ENCODE results near the gene SMAD2. TPM values are rescaled to one million over a fixed set of nuclear protein-coding genes. Genes with fewer than 3 reads are reported as not detected.

The SMAD2 gene
- 87.1 and 90.7 TPM in 2 replicates for total RNA-seq (2014; rRNA removed; shearing (Covaris generic))
- 28.2 and 30.9 TPM in 2 replicates for polyA plus RNA-seq (2016; fragmentation: Nextera tagmentation; extraction: Ambion mirVana)
- long read RNA-seq, full-length matches to known transcripts: 10 of 27 reads
- long read RNA-seq, partial matches to known transcripts: 7 of 27 reads
- long read RNA-seq, other reads (novel, unspliced or antisense): 10 of 27 reads

GRCh38 chr18:47930199-47930930 is at the start of gene SMAD2:
Gene SMAD2, minus strand, starts transcription at chr18:47930659. Its CDS starts 33,903 bp downstream, at chr18:47896756.
- DNase-seq (ENCODE audit: low spot score) (peak; percentile 93), ATAC-seq (peak; percentile 49)
- peaks cover 23% of the 10 kb centered on the region for H4K20me1 ChIP-seq (replicated peaks; ENCODE audit: insufficient read depth)
- H3K79me2 ChIP-seq (replicated peaks; ENCODE audit: insufficient read depth): peaks cover 45% of the 10 kb centered on the region
- peaks cover 45% of the 10 kb centered on the region for H3K4me1 Mint-ChIP-seq
- no peaks in the 10 kb centered on the region for H3K9me3 Mint-ChIP-seq
- peaks cover 7% of the 10 kb centered on the region; the same call in 1 of the 2 replicates for H3F3A ChIP-seq (replicated peaks; ENCODE audit: low read depth)
- peak within 1 kb of the TSS; percentile 44; the same call in 1 of the 2 replicates for H2AFZ ChIP-seq
- peaks cover 48% of the 10 kb centered on the region for H3K4me1 ChIP-seq (ENCODE audit: insufficient read depth)
- peak within 1 kb of the TSS; percentile 82 for H3K4me3 ChIP-seq
- H3K27ac ChIP-seq (ENCODE audit: low read depth): peak within 1 kb of the TSS; percentile 94
- no peaks in the 10 kb centered on the region for H3K27me3 ChIP-seq (ENCODE audit: insufficient read depth)
- no peak for TF ChIP-seq ZNF462 (CRISPR knock-in tag; IDR thresholded peaks at IDR 0.05)
- TF ChIP-seq POLR2AphosphoS5 (IDR thresholded peaks at IDR 0.05; ENCODE audit: low read depth): peak; percentile 86
- TF ChIP-seq CREB1 (CRISPR knock-in tag; IDR thresholded peaks at IDR 0.05; ENCODE audit: low read depth): 0 out of 2 replicates have a peak, but pooled peaks have one; percentile 27
- TF ChIP-seq NANOG (IDR thresholded peaks at IDR 0.05; ENCODE audit: borderline replicate concordance): 0 out of 2 replicates have a peak, but pooled peaks have one; percentile 26
- TF ChIP-seq EZH2phosphoT487 (IDR thresholded peaks at IDR 0.05; ENCODE audit: unreplicated experiment): no peak
- TF ChIP-seq ETS1 (IDR thresholded peaks at IDR 0.05): 0 out of 2 replicates have a peak, but pooled peaks have one; percentile 24
- TF ChIP-seq CTCF (conservative IDR thresholded peaks at IDR 0.05; ENCODE audit: low read depth in 2 of 2): peak in 1 of 2 experiments; percentile 10; a peak in 1 of 4 replicates
- H3K4me3 Mint-ChIP-seq: peak within 1 kb of the TSS; percentile 95
- H3K27me3 Mint-ChIP-seq (ENCODE audit: insufficient read depth, low read depth, poor library complexity): no peaks in the 10 kb centered on the region
- peak within 1 kb of the TSS; percentile 78 for H3K4me2 ChIP-seq
- H3K36me3 ChIP-seq (ENCODE audit: insufficient read depth): no peaks in the 10 kb centered on the region
- no peaks in the 10 kb centered on the region; the same call in 2 of the 3 replicates for H3K36me3 Mint-ChIP-seq (ENCODE audit: low read depth)
- H3K27ac Mint-ChIP-seq: peak within 1 kb of the TSS; percentile 96
- no peaks in the 10 kb centered on the region for H3K9me2 ChIP-seq (ENCODE audit: insufficient read depth)

Data from GM23338 (cell line).